Neuronal stem cell (in vitro differentiated cells): ENCODE data around the gene APLF.

Source experiments
- DNase-seq: peaks from one replicate; pipeline ENCODE4 v3.0.0-alpha.2; 2013; ENCODE audit warnings: low spot score
- H2AFZ ChIP-seq: one replicate; pipeline ENCODE4 v1.6.1; 2013; ENCODE audit warnings: mild to moderate bottlenecking, low read length, inconsistent platforms
- H2AK5ac ChIP-seq: 2 replicates; pipeline ENCODE4 v1.6.1; 2013; ENCODE audit warnings: low read depth, mild to moderate bottlenecking, inconsistent platforms, low read length, moderate library complexity, mixed read lengths
- H2BK120ac ChIP-seq: 2 replicates; pipeline ENCODE4 v1.6.1; 2013; ENCODE audit warnings: low read depth, mild to moderate bottlenecking, inconsistent platforms, low read length, moderate library complexity, mixed read lengths
- H2BK12ac ChIP-seq: one replicate; pipeline ENCODE4 v1.6.1; 2013; ENCODE audit warnings: low read length, inconsistent platforms
- H2BK15ac ChIP-seq: 2 replicates; pipeline ENCODE4 v1.6.1; 2013; ENCODE audit warnings: mild to moderate bottlenecking, low read length, inconsistent platforms, mixed read lengths
- H2BK5ac ChIP-seq: one replicate; pipeline ENCODE4 v1.6.1; 2013; ENCODE audit warnings: inconsistent platforms, mild to moderate bottlenecking, low read length, moderate library complexity
- H3K14ac ChIP-seq: one replicate; pipeline ENCODE4 v1.6.1; 2013; ENCODE audit warnings: low read length, inconsistent platforms
- H3K18ac ChIP-seq: 2 replicates; pipeline ENCODE4 v1.6.1; 2013; ENCODE audit warnings: low read length, inconsistent platforms
- H3K23ac ChIP-seq: 2 replicates; pipeline ENCODE4 v1.6.1; 2013; ENCODE audit warnings: low read depth, mild to moderate bottlenecking, mixed read lengths, low read length, inconsistent platforms; ENCODE audit not compliant: poor library complexity
- H3K27ac ChIP-seq: replicated peaks from 3 replicates; pipeline ENCODE4 v1.5.1; 2013; ENCODE audit warnings: low read length, inconsistent platforms
- H3K27me3 ChIP-seq, 3 experiments: 2 replicates each; pipeline ENCODE4 v1.6.1; 2013; ENCODE audit warnings: low read length in 3 of 3, mild to moderate bottlenecking in 2 of 3, inconsistent platforms in 1 of 3, low read depth in 1 of 3, mixed read lengths in 1 of 3, moderate library complexity in 1 of 3; ENCODE audit not compliant: control insufficient read depth in 3 of 3, insufficient read depth in 3 of 3
- H3K36me3 ChIP-seq, 2 donors: replicated peaks in 1 of 2; 2 replicates each; pipeline ENCODE4 v1.6.1; 2013; ENCODE audit warnings: low read length in 2 of 2; ENCODE audit not compliant: control insufficient read depth in 2 of 2, insufficient read depth in 2 of 2
- H3K4ac ChIP-seq: 2 replicates; pipeline ENCODE4 v1.6.1; 2013; ENCODE audit warnings: inconsistent platforms, mild to moderate bottlenecking, low read length, moderate library complexity
- H3K4me1 ChIP-seq, 2 donors: 1 replicate in 1 of 2; 2 replicates in 1 of 2; pipeline ENCODE4 v1.6.1; 2013; ENCODE audit warnings: low read length in 2 of 2, low read depth in 1 of 2; ENCODE audit not compliant: control insufficient read depth in 2 of 2, insufficient read depth in 1 of 2
- H3K4me2 ChIP-seq: one replicate; pipeline ENCODE4 v1.6.1; 2013; ENCODE audit warnings: mild to moderate bottlenecking, low read length, inconsistent platforms; ENCODE audit not compliant: insufficient read depth, poor library complexity, severe bottlenecking
- H3K4me3 ChIP-seq, 2 donors: 2 replicates each; pipeline ENCODE4 v1.5.1; 2013; ENCODE audit warnings: low read length in 2 of 2, mild to moderate bottlenecking in 2 of 2, inconsistent platforms in 1 of 2, moderate library complexity in 1 of 2
- H3K79me1 ChIP-seq: one replicate; pipeline ENCODE4 v1.6.1; 2013; ENCODE audit warnings: low read depth, mild to moderate bottlenecking, inconsistent platforms, low read length, moderate library complexity
- H3K9ac ChIP-seq: one replicate; pipeline ENCODE4 v1.6.1; 2013; ENCODE audit warnings: mild to moderate bottlenecking, low read depth, low read length, inconsistent platforms; ENCODE audit not compliant: poor library complexity
- H3K9me3 ChIP-seq, 2 donors: replicated peaks in 1 of 2; 2 replicates each; pipeline versions ENCODE3 to v1.6.1; 2013; ENCODE audit warnings: low read length in 2 of 2, mild to moderate bottlenecking in 2 of 2, inconsistent platforms in 1 of 2, low read depth in 1 of 2, mixed read lengths in 1 of 2, moderate library complexity in 1 of 2; ENCODE audit not compliant: control insufficient read depth in 2 of 2, insufficient read depth in 1 of 2
- H4K8ac ChIP-seq: one replicate; pipeline ENCODE4 v1.6.1; 2013; ENCODE audit warnings: low read depth, mild to moderate bottlenecking, inconsistent platforms, low read length, moderate library complexity
- H4K91ac ChIP-seq: one replicate; pipeline ENCODE4 v1.6.1; 2013; ENCODE audit warnings: low read length, low read depth, mild to moderate bottlenecking, inconsistent platforms; ENCODE audit not compliant: poor library complexity
- WGBS, 2 donors: extraction: QIAGEN DNeasy Blood & Tissue Kit; methylation state at CpG; one replicate each; pipeline ENCODE4 v1.1.7; 2013; ENCODE audit warnings: missing lambda C conversion rate in 2 of 2, mixed read lengths in 1 of 2; ENCODE audit not compliant: insufficient read length in 2 of 2, insufficient replicate concordance in 1 of 2; ENCODE audit errors: extremely low coverage in 2 of 2; 5-methylcytosine and 5-hydroxymethylcytosine counted together

APLF gene

DNA sequence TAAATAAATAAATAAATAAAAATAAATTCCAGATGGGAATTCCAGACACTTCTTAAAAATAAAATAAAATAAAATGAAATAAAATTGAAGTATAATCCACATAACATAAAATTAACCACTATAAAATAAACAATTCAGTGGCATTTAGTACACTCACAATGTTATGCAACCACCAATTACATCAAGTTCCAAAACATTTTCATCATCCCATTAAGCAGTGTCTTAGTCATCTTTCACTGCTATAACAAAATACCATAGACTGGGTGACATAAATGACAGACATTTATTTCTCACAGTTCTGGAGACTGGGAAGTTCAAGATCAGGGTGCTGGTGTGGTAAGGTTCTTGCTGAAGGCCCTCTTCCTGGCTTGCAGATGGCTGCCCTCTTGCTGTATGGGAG lies 153.4 kb downstream of the APLF start:
- H3K14ac ChIP-seq, result no peak overlapping the region
- H2BK120ac ChIP-seq, result no peak overlapping the region
- H3K4me2 ChIP-seq, result no peak overlapping the region
- H3K36me3 ChIP-seq, result no peaks in the 10 kb centered on the region
- H4K91ac ChIP-seq, result no peak overlapping the region
- H3K18ac ChIP-seq, result no peak overlapping the region
- H2BK15ac ChIP-seq, result no peak overlapping the region
- no peak overlapping the region for H2BK12ac ChIP-seq
- H3K9ac ChIP-seq, result no peak overlapping the region
- no peaks in the 10 kb centered on the region for H3K79me1 ChIP-seq
- H2AFZ ChIP-seq, result no peak overlapping the region
- no peak overlapping the region for H4K8ac ChIP-seq
- no peak overlapping the region for H3K4ac ChIP-seq
- H3K4me3 ChIP-seq, result no peak overlapping the region
- no peak overlapping the region for H2BK5ac ChIP-seq
- H3K4me1 ChIP-seq, result no peaks in the 10 kb centered on the region
- H3K9me3 ChIP-seq, result no peaks in the 10 kb centered on the region
- no peak for DNase-seq
- H3K27ac ChIP-seq, result no peak overlapping the region
- H3K23ac ChIP-seq, result no peak overlapping the region
- no peak overlapping the region for H2AK5ac ChIP-seq
- no peaks in the 10 kb centered on the region for H3K27me3 ChIP-seq

DNA sequence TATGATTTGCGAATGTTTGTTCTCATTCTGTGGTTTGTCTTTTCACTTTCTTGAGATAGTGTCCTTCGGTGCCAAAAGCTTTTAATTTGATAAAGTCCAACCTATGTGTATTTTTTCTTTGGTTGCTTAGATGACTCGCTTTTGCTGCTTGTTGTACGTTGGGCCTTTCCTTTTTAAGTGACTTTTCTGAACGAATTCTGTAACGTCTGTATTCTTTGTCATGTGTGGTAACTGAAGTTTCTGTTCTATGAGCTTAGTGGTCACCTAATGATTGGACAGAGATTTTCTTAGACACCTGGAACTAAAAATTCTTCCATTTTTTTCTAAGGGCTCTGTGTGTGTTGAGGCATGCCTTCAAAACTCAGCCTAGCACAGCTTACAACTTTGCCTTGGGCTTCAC lies 156.4 kb downstream of the APLF start:
- no peak overlapping the region for H3K18ac ChIP-seq
- no peaks in the 10 kb centered on the region for H3K9me3 ChIP-seq
- no peak overlapping the region for H2BK5ac ChIP-seq
- H3K36me3 ChIP-seq, result no peaks in the 10 kb centered on the region
- no peak overlapping the region for H3K23ac ChIP-seq
- no peaks in the 10 kb centered on the region for H3K4me1 ChIP-seq
- no peak overlapping the region for H2AK5ac ChIP-seq
- H3K4me3 ChIP-seq, result no peak overlapping the region
- no peak for DNase-seq
- no peak overlapping the region for H3K9ac ChIP-seq
- no peaks in the 10 kb centered on the region for H3K27me3 ChIP-seq
- no peak overlapping the region for H3K4me2 ChIP-seq
- H3K14ac ChIP-seq, result no peak overlapping the region
- H2BK15ac ChIP-seq, result no peak overlapping the region
- no peak overlapping the region for H2BK120ac ChIP-seq
- no peak overlapping the region for H2AFZ ChIP-seq
- no CpG with 5 or more reads among the region's 6 CpGs for WGBS, 2 donors
- H4K91ac ChIP-seq, result no peak overlapping the region
- H3K27ac ChIP-seq, result no peak overlapping the region
- H3K79me1 ChIP-seq, result no peaks in the 10 kb centered on the region
- no peak overlapping the region for H4K8ac ChIP-seq
- no peak overlapping the region for H2BK12ac ChIP-seq
- no peak overlapping the region for H3K4ac ChIP-seq

DNA sequence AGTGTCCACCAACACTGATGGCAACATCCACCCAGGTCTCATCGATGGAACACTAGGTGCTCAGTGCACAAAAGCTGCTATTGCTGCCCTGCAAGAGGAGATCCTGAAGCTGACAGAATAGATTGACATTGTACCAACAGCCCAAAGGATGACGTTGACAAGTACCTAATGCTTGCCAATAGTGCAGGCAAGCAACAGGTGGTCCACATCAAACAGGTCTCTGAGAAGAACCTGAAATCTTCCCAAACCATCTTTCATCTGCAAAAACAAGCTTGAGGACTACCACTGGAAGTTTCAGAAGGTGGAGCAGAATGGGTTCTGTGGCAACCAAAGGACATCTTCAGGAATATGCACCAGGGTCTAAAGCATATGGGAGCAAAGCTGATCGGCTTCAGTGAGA lies 160.2 kb downstream of the APLF start:
- Histone ChIP-seq H3K9me3 (no peaks in the 10 kb centered on the region), H2AFZ (no peak overlapping the region), H4K91ac (no peak overlapping the region), H4K8ac (no peak overlapping the region), H3K27me3 (no peaks in the 10 kb centered on the region), H3K79me1 (no peaks in the 10 kb centered on the region), H3K4me2 (no peak overlapping the region), H3K14ac (no peak overlapping the region), H3K4me3 (no peak overlapping the region), H3K23ac (no peak overlapping the region), H3K18ac (no peak overlapping the region), H3K4ac (no peak overlapping the region), H2AK5ac (no peak overlapping the region), H3K27ac (no peak overlapping the region), H3K4me1 (no peaks in the 10 kb centered on the region), H2BK15ac (no peak overlapping the region), H3K36me3 (no peaks in the 10 kb centered on the region), H3K9ac (no peak overlapping the region), H2BK12ac (no peak overlapping the region), H2BK120ac (no peak overlapping the region), H2BK5ac (no peak overlapping the region)
- WGBS, 2 donors, result no CpG with 5 or more reads among the region's 3 CpGs
- DNase-seq, result no peak
